ENCODE results near the gene SRP54. TPM values are rescaled to one million over a fixed set of nuclear protein-coding genes. Genes with fewer than 3 reads are reported as not detected.

SRP54 gene
- total and polyA plus RNA-seq, 2 of the 13 experiments (the other 11 are each of a cell fraction or from before 2014, with no cell fraction given) = 42.2 to 207 TPM

- in situ Hi-C loops (cut with HindIII; ENCODE audit: extremely low pct_ligation_motif_present, low pct_unique_long_range_greater_than_20kb) = no loop called here
- intact Hi-C loops (cut with micrococcal nuclease; ENCODE audit: unreplicated experiment) = no loop called here
- WGBS (ENCODE audit: low lambda C conversion rate) = 94% methylated on average over 2 of the region's 2 CpGs
- Histone ChIP-seq H3K9me3 (ENCODE audit: low read length) (no peaks in the 10 kb centered on the region), H3K4me3 (replicated peaks in 1 of 3; ENCODE audit: insufficient read depth in 1 of 3, low read depth in 2 of 3, low read length in 3 of 3) (no peak overlapping the region), H3K9ac (ENCODE audit: insufficient read depth, low read depth, low read length) (no peak overlapping the region), H3K27ac (ENCODE audit: extremely low read length, insufficient read depth, low read length) (no peak overlapping the region), H3K27me3 (ENCODE audit: control insufficient read depth in 1 of 2, insufficient read depth in 2 of 2, low read length in 2 of 2) (no peaks in the 10 kb centered on the region), H3K79me2 (ENCODE audit: insufficient read depth, low read length) (no peaks in the 10 kb centered on the region), H2AFZ (ENCODE audit: low read length) (no peak overlapping the region), H3K4me1 (ENCODE audit: insufficient read depth, low read length) (no peaks in the 10 kb centered on the region), H4K20me1 (ENCODE audit: insufficient read depth, low read length) (no peaks in the 10 kb centered on the region), H3K36me3 (replicated peaks in 1 of 2; ENCODE audit: control insufficient read depth in 1 of 2, insufficient read depth in 2 of 2, low read length in 2 of 2) (peaks cover 27 to 68% of the 10 kb centered on the region in 2 experiments), H3K4me2 (ENCODE audit: low read depth, low read length) (no peak overlapping the region)
- FAIRE-seq = no peak
- no peak for DNase-seq (ENCODE audit: low spot score)
- ChIA-PET POLR2A (no interaction called here), CTCF (ENCODE audit: low intra/inter-chr PET ratio, low total read pairs) (no interaction called here)
- ATAC-seq = no peak
- BruUV-seq (replicated peaks) = no TSS peak
- no peak for TF ChIP-seq TRIM22 (IDR thresholded peaks at IDR 0.05)
- 0 out of 2 replicates have a peak, but pooled peaks have one; percentile 31 for TF ChIP-seq NAIF1 (CRISPR knock-in tag; IDR thresholded peaks at IDR 0.05; ENCODE audit: borderline replicate concordance)
- no peak for TF ChIP-seq PAX8 (CRISPR knock-in tag; IDR thresholded peaks at IDR 0.05; ENCODE audit: borderline replicate concordance)
- no peak for TF ChIP-seq ZSCAN5A (CRISPR knock-in tag; IDR thresholded peaks at IDR 0.05; ENCODE audit: borderline replicate concordance)
- TF ChIP-seq ARNTL (CRISPR knock-in tag; IDR thresholded peaks at IDR 0.05) = no peak
- no peak for TF ChIP-seq HDAC2 (CRISPR knock-in tag; IDR thresholded peaks at IDR 0.05)
- TF ChIP-seq ZNF768 (CRISPR knock-in tag; IDR thresholded peaks at IDR 0.05) = no peak
- no peak for TF ChIP-seq ZNF720 (CRISPR knock-in tag; IDR thresholded peaks at IDR 0.05)
- TF ChIP-seq ZNF615 (CRISPR knock-in tag; IDR thresholded peaks at IDR 0.05; ENCODE audit: borderline replicate concordance) = 0 out of 2 replicates have a peak, but pooled peaks have one; percentile 40
- no peak for TF ChIP-seq HDAC6 (IDR thresholded peaks at IDR 0.05; ENCODE audit: low read depth, low read length)
- TF ChIP-seq RBAK (CRISPR knock-in tag; IDR thresholded peaks at IDR 0.05) = no peak
- TF ChIP-seq KDM5B (CRISPR knock-in tag; IDR thresholded peaks at IDR 0.05; ENCODE audit: borderline replicate concordance) = 0 out of 2 replicates have a peak, but pooled peaks have one; percentile 36
- TF ChIP-seq MAFF (IDR thresholded peaks at IDR 0.05; ENCODE audit: low read depth, low read length) = peak; percentile 72
- TF ChIP-seq, protein P1, sequence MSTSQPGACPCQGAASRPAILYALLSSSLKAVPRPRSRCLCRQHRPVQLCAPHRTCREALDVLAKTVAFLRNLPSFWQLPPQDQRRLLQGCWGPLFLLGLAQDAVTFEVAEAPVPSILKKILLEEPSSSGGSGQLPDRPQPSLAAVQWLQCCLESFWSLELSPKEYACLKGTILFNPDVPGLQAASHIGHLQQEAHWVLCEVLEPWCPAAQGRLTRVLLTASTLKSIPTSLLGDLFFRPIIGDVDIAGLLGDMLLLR (CRISPR knock-in tag; IDR thresholded peaks at IDR 0.05) = no peak
- TF ChIP-seq SKIL (CRISPR knock-in tag; IDR thresholded peaks at IDR 0.05; ENCODE audit: borderline replicate concordance) = no peak
- TF ChIP-seq ZNF276 (CRISPR knock-in tag; IDR thresholded peaks at IDR 0.05; ENCODE audit: low read depth) = no peak
- no peak for TF ChIP-seq KMT2A (CRISPR knock-in tag; IDR thresholded peaks at IDR 0.05)
- TF ChIP-seq MEIS2 (CRISPR knock-in tag; IDR thresholded peaks at IDR 0.05) = no peak
- TF ChIP-seq MAFK (conservative IDR thresholded peaks at IDR 0.05 in 1 of 2, IDR thresholded peaks at IDR 0.05 in 1 of 2; ENCODE audit: low read length in 2 of 2) = peak; percentile 58 to 75
Measured at GRCh38 chr14:34956931-34957330, 25.9 kb upstream of the SRP54 start.
